Measurements from ENCODE around the gene SERPINA10. TPM values are rescaled to one million over a fixed set of nuclear protein-coding genes. Genes with fewer than 3 reads are reported as not detected.

The SERPINA10 gene
- polyA plus RNA-seq, 1 donor from 2014 or later = not detected

GRCh38 chr14:94322648-94323570 is 29.8 kb upstream of the SERPINA10 start, which contains the start of gene SERPINA6:
Gene SERPINA6, minus strand, starts transcription at chr14:94323336. Its CDS starts 8,688 bp downstream, at chr14:94314648.
- Mint-ChIP-seq H3K4me1 (no peaks in the 10 kb centered on the region), H3K27ac (no peak within 1 kb of the TSS), H3K27me3 (no peaks in the 10 kb centered on the region), H3K36me3 (peaks cover 1% of the 10 kb centered on the region), H3K9me3 (peaks cover 0 to 4% (median 0%) of the 10 kb centered on the region in 3 donors), H3K4me3 (no peak within 1 kb of the TSS)

DNA sequence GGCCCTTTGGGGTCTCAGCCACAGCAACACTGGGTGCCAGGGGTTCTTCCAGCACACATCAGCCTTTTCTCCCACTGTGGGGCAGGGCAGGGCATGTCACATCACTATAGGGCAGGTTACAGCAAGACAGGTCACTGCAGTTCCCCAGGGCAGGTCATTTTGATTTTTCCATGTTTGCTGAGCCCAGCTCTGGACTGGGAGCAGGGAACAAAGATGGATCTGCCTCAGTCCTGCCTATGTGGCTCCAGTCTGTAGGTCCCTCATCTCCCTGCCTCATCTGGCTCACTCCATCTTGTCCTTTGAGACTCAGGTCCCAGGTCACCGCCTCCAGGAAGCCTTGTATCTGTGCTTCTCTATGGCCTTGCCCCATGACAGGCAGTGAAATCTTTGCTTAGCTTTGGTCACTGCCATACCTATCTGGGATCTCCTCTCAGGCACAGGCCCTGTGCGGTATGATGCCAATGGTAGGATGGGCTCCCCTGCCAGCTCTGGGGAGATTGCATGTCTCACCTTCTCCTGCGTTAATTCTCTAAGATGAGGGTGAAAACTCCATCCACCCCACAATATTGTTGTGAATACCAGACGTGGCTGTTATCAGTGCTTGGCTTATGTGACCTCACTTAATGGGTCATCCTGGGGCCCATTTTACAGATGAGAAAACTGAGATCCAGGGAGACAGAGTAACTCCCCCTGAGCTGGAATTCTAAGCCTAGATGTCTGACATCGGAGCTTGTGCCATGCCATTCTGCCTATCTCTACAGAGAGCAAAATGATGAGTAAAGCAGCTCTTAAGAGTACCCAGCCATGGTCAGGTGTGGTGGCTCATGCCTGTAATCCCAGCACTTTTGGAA is 28.6 kb upstream of the SERPINA10 start:
- Mint-ChIP-seq H3K4me1 (no peaks in the 10 kb centered on the region), H3K36me3 (peaks cover 3% of the 10 kb centered on the region), H3K27me3 (no peaks in the 10 kb centered on the region), H3K9me3 (peaks cover 0 to 2% (median 0%) of the 10 kb centered on the region in 3 donors), H3K4me3 (no peak overlapping the region), H3K27ac (no peak overlapping the region)

- Mint-ChIP-seq H3K27ac (no peak overlapping the region), H3K9me3 (peaks cover 4 to 9% (median 4%) of the 10 kb centered on the region in 3 donors), H3K27me3 (peaks cover 2% of the 10 kb centered on the region), H3K4me3 (no peak overlapping the region), H3K36me3 (peaks cover 3% of the 10 kb centered on the region), H3K4me1 (no peaks in the 10 kb centered on the region)
These were observed 27.2 kb upstream of the SERPINA10 start for GRCh38 chr14:94320243-94320642.

- peaks cover 4% of the 10 kb centered on the region for H3K36me3 Mint-ChIP-seq
- H3K9me3 Mint-ChIP-seq = peaks cover 5 to 14% (median 13%) of the 10 kb centered on the region in 3 donors
- no peaks in the 10 kb centered on the region for H3K4me1 Mint-ChIP-seq
- H3K4me3 Mint-ChIP-seq = no peak overlapping the region
- H3K27me3 Mint-ChIP-seq = peaks cover 2% of the 10 kb centered on the region
- no peak overlapping the region for H3K27ac Mint-ChIP-seq
These were observed 24.2 kb upstream of the SERPINA10 start for GRCh38 chr14:94317259-94317658.

GRCh38 chr14:94316692-94317091 is 23.6 kb upstream of the SERPINA10 start:
- Mint-ChIP-seq H3K4me3 (no peak overlapping the region), H3K27ac (no peak overlapping the region), H3K36me3 (peaks cover 4% of the 10 kb centered on the region), H3K9me3 (peaks cover 5 to 14% (median 13%) of the 10 kb centered on the region in 3 donors), H3K27me3 (peaks cover 2% of the 10 kb centered on the region), H3K4me1 (no peaks in the 10 kb centered on the region)

DNA sequence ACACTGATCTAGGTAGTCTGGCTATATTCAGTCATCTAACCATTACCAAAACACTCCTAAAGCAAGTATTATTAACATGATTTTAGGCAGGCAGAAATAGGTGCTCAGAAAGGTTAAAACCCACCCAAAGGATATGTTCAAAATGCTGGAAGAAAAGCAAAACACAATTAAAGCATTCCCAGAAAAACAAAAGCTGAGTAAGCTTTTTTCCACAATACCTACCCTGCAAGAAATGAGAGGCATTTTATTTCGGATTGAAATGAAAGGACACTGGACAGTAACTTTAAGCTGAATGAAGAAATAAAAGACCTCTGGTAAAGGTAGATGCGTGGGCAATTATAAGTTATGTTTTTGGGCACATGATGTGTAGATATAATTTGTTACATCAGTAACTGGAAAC is 21.8 kb upstream of the SERPINA10 start:
- peaks cover 5 to 14% (median 13%) of the 10 kb centered on the region in 3 donors for H3K9me3 Mint-ChIP-seq
- no peak overlapping the region for H3K4me3 Mint-ChIP-seq
- peaks cover 4% of the 10 kb centered on the region for H3K36me3 Mint-ChIP-seq
- peaks cover 2% of the 10 kb centered on the region for H3K27me3 Mint-ChIP-seq
- H3K4me1 Mint-ChIP-seq = no peaks in the 10 kb centered on the region
- H3K27ac Mint-ChIP-seq = no peak overlapping the region

- Mint-ChIP-seq H3K9me3 (peaks cover 5 to 14% (median 13%) of the 10 kb centered on the region in 3 donors), H3K27ac (no peak overlapping the region), H3K4me1 (no peaks in the 10 kb centered on the region), H3K36me3 (peaks cover 4% of the 10 kb centered on the region), H3K27me3 (peaks cover 2% of the 10 kb centered on the region), H3K4me3 (no peak overlapping the region)
These were observed 21.1 kb upstream of the SERPINA10 start for GRCh38 chr14:94313991-94314655.

DNA sequence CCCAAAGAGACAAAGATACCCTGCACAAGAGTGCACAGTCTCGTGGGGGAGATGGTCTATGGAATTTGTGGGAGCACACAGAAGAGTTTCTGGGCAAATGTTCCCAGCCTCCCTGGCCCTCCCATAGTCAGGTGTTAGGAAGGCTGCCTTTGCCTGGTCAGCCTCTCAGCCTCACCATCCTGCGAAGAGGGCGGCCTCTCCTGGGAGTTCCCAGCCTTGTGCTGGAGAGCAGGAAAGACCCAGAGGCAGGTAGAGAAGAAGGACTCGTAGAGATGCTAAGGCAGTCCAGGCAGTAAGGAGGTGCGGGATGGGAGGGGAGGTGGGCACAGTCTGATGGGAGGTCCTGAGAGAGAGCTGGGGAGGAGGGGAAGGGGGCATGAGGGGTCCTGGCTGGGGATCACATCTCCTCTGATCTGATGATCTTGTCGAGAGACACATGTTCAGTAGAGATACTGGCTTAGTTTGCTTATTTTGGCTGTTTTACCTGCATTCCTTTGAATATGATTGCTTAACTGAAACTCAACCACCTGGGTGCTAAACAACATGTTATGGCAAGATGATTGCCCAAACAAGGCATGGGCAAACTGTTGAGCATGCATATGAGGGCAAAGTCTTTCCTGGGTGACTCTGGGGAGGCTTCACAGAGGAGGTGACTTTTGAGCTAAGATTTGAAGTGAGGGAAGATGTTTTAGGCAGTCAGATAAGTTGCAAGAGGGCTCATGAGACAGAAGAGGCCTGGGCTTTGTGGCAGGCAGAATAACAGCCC is 19.6 kb upstream of the SERPINA10 start:
- Mint-ChIP-seq H3K36me3 (peaks cover 1% of the 10 kb centered on the region), H3K4me1 (no peaks in the 10 kb centered on the region), H3K27ac (no peak overlapping the region), H3K27me3 (peaks cover 3% of the 10 kb centered on the region), H3K4me3 (no peak overlapping the region), H3K9me3 (peaks cover 10 to 26% (median 17%) of the 10 kb centered on the region in 3 donors)

DNA sequence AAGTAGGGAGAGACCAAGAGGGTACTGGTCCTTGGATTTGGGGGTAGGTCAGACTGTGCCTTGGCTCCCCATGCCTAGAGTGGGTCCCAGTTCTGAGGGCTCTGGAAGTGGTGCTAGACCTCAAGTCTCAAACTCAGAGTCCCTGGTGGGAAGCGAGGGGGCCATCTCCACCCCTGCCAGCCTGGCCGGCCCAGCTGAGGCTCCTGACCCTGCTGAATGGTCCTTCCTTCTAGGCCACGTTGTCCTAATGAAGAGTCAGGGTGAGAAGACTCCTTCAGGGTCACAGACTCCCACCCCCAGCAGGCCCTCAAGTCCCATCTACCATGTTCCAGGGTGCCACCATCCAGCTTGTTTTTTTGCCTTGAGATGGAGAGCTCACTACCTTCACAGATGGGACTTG is 17.2 kb upstream of the SERPINA10 start:
- H3K9me3 Mint-ChIP-seq = peaks cover 6 to 22% (median 14%) of the 10 kb centered on the region in 3 donors
- no peak overlapping the region for H3K4me3 Mint-ChIP-seq
- H3K36me3 Mint-ChIP-seq = peaks cover 3% of the 10 kb centered on the region
- no peaks in the 10 kb centered on the region for H3K4me1 Mint-ChIP-seq
- no peak overlapping the region for H3K27ac Mint-ChIP-seq
- peaks cover 2% of the 10 kb centered on the region for H3K27me3 Mint-ChIP-seq

DNA sequence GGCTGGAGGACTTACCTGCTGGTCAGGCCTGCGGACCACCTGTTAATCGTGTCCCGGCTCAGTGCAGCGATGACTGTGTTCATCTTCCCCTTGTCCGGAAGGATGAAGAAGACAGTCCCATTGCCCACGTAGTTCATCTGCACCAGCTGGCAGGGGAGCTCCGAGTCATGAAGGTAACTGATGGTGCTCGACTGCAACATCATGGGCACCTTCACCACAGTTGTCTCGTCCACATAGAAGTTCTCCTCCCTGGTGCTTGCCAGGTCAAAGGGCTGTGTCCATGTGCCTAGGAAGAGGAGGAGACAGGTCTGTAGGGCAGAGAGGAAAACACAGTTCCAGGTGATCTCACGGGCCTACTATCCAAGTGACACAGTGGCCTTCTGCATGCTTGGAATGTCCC is 16.7 kb upstream of the SERPINA10 start:
- H3K27me3 Mint-ChIP-seq = peaks cover 2% of the 10 kb centered on the region
- H3K36me3 Mint-ChIP-seq = peaks cover 3% of the 10 kb centered on the region
- peaks cover 5 to 18% (median 14%) of the 10 kb centered on the region in 3 donors for H3K9me3 Mint-ChIP-seq
- H3K27ac Mint-ChIP-seq = no peak overlapping the region
- no peaks in the 10 kb centered on the region for H3K4me1 Mint-ChIP-seq
- no peak overlapping the region for H3K4me3 Mint-ChIP-seq

DNA sequence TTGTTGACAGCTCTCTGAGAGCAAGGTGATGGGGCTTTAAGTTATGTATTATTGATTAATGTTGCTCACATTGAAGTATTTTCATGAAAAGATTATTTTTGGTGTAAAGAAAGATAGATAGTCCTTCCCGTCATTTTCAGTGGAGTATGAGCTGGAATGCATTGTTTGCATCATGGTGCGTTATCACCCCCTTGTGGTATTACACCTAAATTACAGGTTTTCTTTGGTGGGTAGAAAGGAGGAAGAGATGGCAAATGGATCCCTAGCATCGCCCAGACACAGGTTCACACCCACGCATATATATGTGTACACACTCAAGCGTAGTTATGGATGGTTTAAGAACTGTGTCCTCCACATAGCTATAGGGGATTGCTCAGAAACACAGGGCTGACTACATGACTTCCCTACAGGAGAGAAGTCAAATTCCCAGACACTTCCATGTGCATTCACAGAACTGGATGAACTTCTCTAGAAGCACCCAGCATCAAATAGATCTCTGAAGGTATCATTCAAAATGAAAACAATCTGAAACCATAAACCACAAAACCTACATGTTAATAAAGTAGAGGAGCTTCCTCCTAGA is 14.4 kb upstream of the SERPINA10 start:
- Mint-ChIP-seq H3K27ac (no peak overlapping the region), H3K27me3 (peaks cover 2% of the 10 kb centered on the region), H3K4me3 (no peak overlapping the region), H3K36me3 (peaks cover 2% of the 10 kb centered on the region), H3K4me1 (no peaks in the 10 kb centered on the region), H3K9me3 (peaks cover 5 to 20% (median 5%) of the 10 kb centered on the region in 3 donors)

GRCh38 chr14:94306047-94306978 is 13.2 kb upstream of the SERPINA10 start:
- peaks cover 5 to 21% (median 7%) of the 10 kb centered on the region in 3 donors for H3K9me3 Mint-ChIP-seq
- no peaks in the 10 kb centered on the region for H3K4me1 Mint-ChIP-seq
- no peak overlapping the region for H3K27ac Mint-ChIP-seq
- H3K27me3 Mint-ChIP-seq = peaks cover 2% of the 10 kb centered on the region
- H3K36me3 Mint-ChIP-seq = peaks cover 2% of the 10 kb centered on the region
- no peak overlapping the region for H3K4me3 Mint-ChIP-seq

DNA sequence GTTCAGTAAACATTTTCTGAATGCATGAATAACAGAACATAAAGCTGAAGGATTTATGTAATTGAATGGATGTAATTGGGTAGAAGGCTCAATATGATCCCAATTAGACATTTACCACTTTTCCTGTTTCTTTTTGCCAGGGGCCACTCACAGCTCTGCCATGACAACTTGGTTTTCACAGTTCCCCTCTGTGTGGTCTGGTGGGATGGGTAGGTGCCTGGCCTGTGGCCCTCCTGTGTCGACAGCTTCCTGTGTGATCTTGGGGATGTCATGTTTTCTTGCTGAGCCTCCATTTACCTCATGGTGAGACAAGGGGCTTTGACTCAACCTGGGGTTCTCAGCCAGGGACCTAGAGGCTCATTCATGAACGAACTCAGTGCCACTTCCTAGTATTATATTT is 12.6 kb upstream of the SERPINA10 start:
- peaks cover 5 to 21% (median 7%) of the 10 kb centered on the region in 3 donors for H3K9me3 Mint-ChIP-seq
- no peaks in the 10 kb centered on the region for H3K4me1 Mint-ChIP-seq
- H3K27ac Mint-ChIP-seq = no peak overlapping the region
- H3K27me3 Mint-ChIP-seq = peaks cover 2% of the 10 kb centered on the region
- peaks cover 2% of the 10 kb centered on the region for H3K36me3 Mint-ChIP-seq
- H3K4me3 Mint-ChIP-seq = no peak overlapping the region
